Posterior cingulate gyrus (tissue), 11 donors: ENCODE results near the gene SHOX.
A peak's percentile ranks its signal among the peaks of the same experiment; 100 is the strongest.

Experiments
- DNase-seq, 10 donors: peaks; one replicate each; pipeline versions ENCODE4 v3.0.0 to v3.0.0-alpha.2; 2020 to 2021; ENCODE audit warnings: mixed read lengths in 3 of 10
- intact Hi-C: fragments of 100-400 bp; cut with DNase I; formaldehyde crosslinking; loops from one replicate; pipeline ENCODE4 v1.15.1; 2023

Gene SHOX

GRCh38 chrX:662126-662525, 31.5 kb downstream of the SHOX start:
- DNase-seq = peak in 1 of 10 donors; percentile 42
- intact Hi-C loops = no loop called here

DNA sequence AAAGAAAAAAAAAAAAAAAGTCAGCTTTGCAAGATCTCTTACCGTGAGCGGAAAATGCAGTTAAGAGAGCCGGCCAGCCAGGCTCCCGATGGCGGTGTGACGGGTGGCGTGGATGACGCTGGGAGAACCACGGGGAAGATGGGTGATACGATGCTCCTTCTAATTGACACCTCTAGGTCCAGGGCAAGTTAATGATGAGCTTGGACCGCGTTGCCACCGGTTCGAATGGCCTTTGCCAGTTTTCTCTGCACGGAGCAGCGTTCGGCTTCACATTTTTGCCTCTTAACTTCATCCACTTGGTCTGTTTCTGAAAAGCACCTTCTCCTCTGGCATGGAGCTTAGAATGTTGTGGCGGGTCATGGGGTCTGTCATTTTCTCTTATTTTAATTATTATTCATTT, 33.2 kb downstream of the SHOX start:
- DNase-seq = peak in 1 of 10 donors; percentile 45
- intact Hi-C loops = no loop called here

GRCh38 chrX:666762-667720, 36.5 kb downstream of the SHOX start:
- DNase-seq = peak in 1 of 10 donors; percentile 24
- intact Hi-C loops = no loop called here

- intact Hi-C loops = no loop called here
- peak in 1 of 10 donors; percentile 1 for DNase-seq
These were observed 40.1 kb downstream of the SHOX start for GRCh38 chrX:670645-671044.

DNA sequence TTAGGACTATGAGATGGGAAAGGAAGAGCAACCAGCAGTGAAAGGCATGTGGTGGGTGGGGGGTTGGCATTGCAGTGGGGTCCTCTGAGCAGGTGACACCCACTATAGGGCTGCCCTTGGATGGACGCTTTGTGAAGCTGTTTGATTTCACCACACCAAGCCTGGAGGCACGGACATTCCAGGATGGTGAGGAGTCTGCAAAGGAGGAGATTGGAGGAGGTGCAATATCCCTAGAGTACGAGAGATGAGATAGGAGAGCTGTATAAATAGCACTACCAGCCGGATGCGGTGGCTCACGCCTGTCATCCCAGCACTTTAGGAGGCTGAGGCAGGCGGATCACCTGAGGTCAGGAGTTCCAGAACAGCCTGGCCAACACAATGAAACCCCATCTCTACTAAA, 42.3 kb downstream of the SHOX start:
- intact Hi-C loops = no loop called here
- peak in 1 of 10 donors; percentile 8 for DNase-seq

GRCh38 chrX:675279-675954, 44.8 kb downstream of the SHOX start:
- DNase-seq = peak in 1 of 10 donors; percentile 10
- intact Hi-C loops = no loop called here

DNA sequence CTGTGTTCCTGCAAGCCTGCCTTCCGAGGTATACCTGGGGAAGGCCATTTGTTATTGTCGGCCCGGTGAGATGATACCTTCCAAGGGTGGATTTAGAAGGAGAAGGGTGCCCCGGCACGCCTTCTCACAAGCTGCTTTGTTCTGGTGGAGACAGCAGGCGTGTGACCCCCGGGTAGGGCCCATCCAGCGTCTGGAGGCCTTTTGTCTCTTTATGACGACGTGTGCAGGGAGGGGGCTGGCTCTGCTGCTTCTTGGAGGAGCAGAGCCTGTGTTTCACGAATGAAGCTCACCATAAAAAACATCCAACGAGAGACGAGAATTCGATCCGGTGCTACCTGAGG, 45.3 kb downstream of the SHOX start:
- intact Hi-C loops = no loop called here
- peak in 1 of 10 donors; percentile 57 for DNase-seq

GRCh38 chrX:677376-677775, 46.8 kb downstream of the SHOX start:
- peak in 1 of 10 donors; percentile 59 for DNase-seq
- intact Hi-C loops = no loop called here

- intact Hi-C loops = no loop called here
- peak in 1 of 10 donors; percentile 22 for DNase-seq
These were observed 48.8 kb downstream of the SHOX start for GRCh38 chrX:679291-679979.

DNA sequence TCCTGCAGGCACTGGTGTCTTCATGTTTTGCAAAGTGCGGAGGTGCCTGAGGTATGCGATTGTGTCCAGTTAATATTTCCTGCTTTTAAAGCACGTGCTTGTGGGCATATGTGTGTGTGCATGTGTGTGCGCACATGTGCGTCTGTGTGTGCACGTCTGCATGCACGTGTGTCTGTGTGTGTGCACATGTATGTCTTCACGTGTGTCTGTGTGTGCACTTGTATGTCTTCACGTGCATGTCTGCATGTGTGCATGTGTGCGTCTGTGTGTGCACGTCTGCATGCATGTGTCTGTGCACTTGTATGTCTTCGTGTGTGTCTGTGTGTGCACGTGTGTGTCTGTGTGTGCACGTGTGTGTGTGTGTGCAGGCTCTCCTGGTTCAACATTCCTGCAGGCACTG, 49.5 kb downstream of the SHOX start:
- intact Hi-C loops = no loop called here
- no peak for DNase-seq

GRCh38 chrX:681989-682388, 51.4 kb downstream of the SHOX start:
- no peak for DNase-seq

GRCh38 chrX:682892-683291, 52.3 kb downstream of the SHOX start:
- no peak for DNase-seq
- intact Hi-C loops = no loop called here

More at GRCh38 chrX:681989-682388, 51.4 kb downstream of the SHOX start:
- intact Hi-C loops = no loop called here

DNA sequence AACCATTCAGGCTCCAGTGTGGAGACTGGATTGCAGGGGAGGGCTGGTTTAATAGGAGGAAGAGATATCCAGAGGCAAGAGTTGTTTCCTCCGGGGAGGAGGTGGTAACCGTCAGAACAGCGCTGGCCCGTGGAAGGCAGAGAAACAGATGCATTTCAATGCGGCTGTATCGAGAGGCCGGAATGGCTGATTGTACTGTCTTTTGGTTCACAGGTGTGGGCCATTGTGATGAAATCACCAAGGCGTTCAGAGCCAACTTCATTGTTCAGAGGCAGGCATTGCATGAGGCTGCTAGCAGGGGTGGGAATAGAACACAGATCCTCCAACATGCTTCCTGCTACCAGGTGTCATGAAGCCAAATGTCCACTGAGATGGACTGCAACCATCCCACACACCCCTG, 53.0 kb downstream of the SHOX start:
- intact Hi-C loops = no loop called here
- no peak for DNase-seq

DNA sequence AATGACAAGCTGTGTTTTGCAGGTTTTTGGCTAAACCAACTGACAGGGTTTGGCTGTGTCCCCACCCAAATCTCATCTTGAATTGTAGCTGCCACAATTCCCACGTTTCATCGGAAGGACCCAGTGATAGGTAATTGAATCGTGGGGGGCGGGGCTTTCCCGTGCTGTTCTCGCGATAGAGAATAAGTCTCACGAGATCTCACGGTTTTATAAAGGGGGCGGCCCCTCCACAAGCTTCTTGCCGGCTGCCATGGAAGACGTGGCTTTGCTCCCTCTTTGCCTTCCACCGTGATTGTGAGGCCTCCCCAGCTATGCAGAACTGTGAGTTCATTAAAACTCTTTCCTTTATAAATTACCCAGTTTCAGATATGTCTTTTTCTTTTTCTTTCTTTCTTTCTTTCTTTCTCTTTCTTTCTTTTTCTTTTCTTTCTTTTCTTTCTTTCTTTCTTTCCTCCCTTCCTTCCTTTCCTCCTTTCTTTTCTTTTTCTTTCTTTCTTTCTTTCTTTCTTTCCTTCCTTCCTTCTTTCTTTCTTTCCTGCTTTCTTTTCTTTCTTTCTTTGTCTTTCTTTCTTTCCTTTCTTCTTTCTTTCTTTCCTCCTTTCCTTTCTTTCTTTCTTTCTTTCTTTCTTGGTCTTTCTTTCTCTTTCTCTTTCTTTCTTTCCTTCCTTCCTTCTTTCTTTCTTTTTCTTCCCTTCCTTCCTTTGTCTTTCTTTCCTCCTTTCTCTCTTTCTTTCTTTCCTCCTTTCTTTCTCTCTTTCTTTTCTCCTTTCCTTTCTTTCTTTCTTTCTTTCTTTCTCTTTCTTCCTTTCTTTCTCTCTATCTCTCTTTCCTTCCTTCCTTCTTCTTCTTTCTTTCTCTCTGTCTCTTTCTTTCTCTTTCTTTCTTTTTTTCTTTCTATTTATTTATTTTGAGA, 54.8 kb downstream of the SHOX start:
- intact Hi-C loops = no loop called here
- no peak for DNase-seq

DNA sequence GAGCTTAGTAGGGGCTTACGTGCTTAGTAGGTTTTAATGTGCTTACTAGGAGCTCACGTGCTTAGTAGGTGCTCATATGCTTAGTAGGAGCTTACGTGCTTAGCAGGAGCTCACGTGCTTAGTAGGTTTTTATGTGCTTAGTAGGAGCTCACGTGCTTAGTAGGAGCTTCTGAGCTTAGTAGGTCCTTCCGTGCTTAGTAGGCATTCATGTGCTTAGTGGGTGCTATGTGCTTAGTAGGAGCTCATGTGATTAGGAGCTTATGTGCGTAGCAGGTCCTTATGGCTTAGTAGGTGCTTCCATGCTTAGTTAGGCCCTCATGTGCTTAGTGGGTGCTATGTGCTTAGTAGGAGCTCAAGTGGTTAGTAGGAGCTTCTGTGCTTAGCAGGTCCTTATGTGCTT, 59.4 kb downstream of the SHOX start:
- intact Hi-C loops = no loop called here
- no peak for DNase-seq

DNA sequence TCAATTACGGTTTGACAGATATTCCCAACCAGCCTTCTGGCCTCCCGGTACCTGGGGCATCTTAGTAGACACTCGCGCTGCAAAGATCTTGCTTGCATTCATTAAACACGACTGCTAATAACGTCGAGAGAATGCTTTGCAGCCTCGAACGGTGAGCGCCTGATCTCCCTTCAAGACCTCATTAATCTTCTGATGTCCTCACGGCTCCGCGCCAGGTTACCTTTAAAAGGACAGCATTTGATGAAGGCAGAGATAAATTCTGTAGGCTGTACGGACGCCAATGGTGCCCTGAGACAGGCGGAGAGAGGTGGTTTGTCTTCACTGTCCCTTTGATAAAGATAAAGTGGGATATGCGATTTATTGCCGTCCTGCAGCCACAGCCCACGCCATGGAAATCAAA, 64.2 kb downstream of the SHOX start:
- intact Hi-C loops = no loop called here
- DNase-seq = no peak

GRCh38 chrX:698206-698605, 67.6 kb downstream of the SHOX start:
- intact Hi-C loops = no loop called here

GRCh38 chrX:700936-701335, 70.3 kb downstream of the SHOX start:
- no peak for DNase-seq
- intact Hi-C loops = no loop called here

More at GRCh38 chrX:698206-698605, 67.6 kb downstream of the SHOX start:
- DNase-seq = no peak

DNA sequence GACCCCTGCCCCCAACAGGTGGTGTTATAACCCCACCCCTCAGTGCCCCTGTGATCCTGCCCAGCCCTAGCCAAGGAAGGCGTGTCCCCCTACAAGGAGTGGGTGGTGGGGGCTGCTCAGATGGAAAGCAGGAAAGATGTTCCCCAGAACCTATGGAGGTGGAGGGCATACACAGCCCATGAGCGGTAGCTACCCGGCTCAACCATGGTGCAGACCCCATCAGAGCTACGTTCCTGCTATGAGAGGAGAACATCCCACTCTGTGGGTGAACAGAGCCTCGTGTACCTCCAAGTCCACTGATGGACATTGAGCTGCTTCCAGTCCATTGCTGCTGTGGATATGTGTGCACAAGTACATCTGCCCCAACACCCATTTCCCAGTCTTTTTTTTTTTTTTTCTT, 71.1 kb downstream of the SHOX start:
- intact Hi-C loops = no loop called here
- no peak for DNase-seq

DNA sequence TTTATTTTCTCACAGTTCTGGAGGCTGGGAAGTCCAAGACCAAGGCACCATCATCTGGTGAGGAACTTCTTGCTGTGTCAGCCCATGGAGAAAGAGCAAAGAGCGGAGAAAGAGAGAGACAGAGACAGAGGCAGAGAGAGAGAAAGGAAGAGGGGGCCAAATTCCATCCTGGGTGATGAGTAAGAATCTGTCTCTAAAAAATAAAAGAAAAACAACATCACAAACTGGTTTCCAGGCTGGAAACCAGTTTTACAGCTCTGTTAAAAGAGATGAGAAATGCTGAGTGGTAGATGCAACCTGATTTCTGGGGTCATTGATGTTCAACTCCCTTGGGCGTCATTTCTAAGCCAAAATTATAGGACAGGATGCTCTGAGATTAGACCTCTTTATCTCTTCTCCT, 72.9 kb downstream of the SHOX start:
- DNase-seq = no peak
- intact Hi-C loops = no loop called here
